ENCODE measurements around the gene PHF19. TPM values are rescaled to one million over a fixed set of nuclear protein-coding genes. Genes with fewer than 3 reads are reported as not detected.

Gene PHF19
- total RNA-seq, 1 donor from 2014 or later: 29.3 TPM

- intact Hi-C loops (cut with DNase I): no loop called here
- DNase-seq (ENCODE audit: low spot score) (no peak), ATAC-seq (no peak)
Observed at GRCh38 chr9:120895951-120896350, 19.0 kb upstream of the PHF19 start.

GRCh38 chr9:120894321-120895148, 17.5 kb upstream of the PHF19 start:
- intact Hi-C loops (cut with DNase I): no loop called here
- ATAC-seq (peak; percentile 70), DNase-seq (ENCODE audit: low spot score) (peak; percentile 74)

GRCh38 chr9:120893611-120894307, 16.8 kb upstream of the PHF19 start:
- DNase-seq (ENCODE audit: low spot score) (no peak), ATAC-seq (peak; percentile 7)
- intact Hi-C loops (cut with DNase I): no loop called here

GRCh38 chr9:120892748-120893610, 16.0 kb upstream of the PHF19 start:
- ATAC-seq: no peak
- intact Hi-C loops (cut with DNase I): no loop called here

GRCh38 chr9:120891884-120892747, 15.1 kb upstream of the PHF19 start:
- ATAC-seq (no peak), DNase-seq (ENCODE audit: low spot score) (no peak)
- intact Hi-C loops (cut with DNase I): no loop called here

More at GRCh38 chr9:120892748-120893610, 16.0 kb upstream of the PHF19 start:
- DNase-seq (ENCODE audit: low spot score): no peak

- DNase-seq (ENCODE audit: low spot score) (no peak), ATAC-seq (no peak)
- intact Hi-C loops (cut with DNase I): no loop called here
Observed at GRCh38 chr9:120891245-120891883, 14.4 kb upstream of the PHF19 start.

- intact Hi-C loops (cut with DNase I): no loop called here
- no peak for DNase-seq (ENCODE audit: low spot score)
- ATAC-seq: peak; percentile 62
Observed at GRCh38 chr9:120890320-120891244, 13.6 kb upstream of the PHF19 start.

- intact Hi-C loops (cut with DNase I): no loop called here
- DNase-seq (ENCODE audit: low spot score) (no peak), ATAC-seq (peak; percentile 65)
Observed at GRCh38 chr9:120889606-120890271, 12.8 kb upstream of the PHF19 start.

GRCh38 chr9:120888626-120889025, 11.6 kb upstream of the PHF19 start:
- ATAC-seq: no peak
- intact Hi-C loops (cut with DNase I): no loop called here
- DNase-seq (ENCODE audit: low spot score): no peak

- peak; percentile 73 for ATAC-seq
- DNase-seq (ENCODE audit: low spot score): peak; percentile 59
- intact Hi-C loops (cut with DNase I): no loop called here
Observed at GRCh38 chr9:120886490-120886967, 9.5 kb upstream of the PHF19 start.

GRCh38 chr9:120885958-120886357, 9.0 kb upstream of the PHF19 start:
- intact Hi-C loops (cut with DNase I): no loop called here
- ATAC-seq (peak; percentile 58), DNase-seq (ENCODE audit: low spot score) (no peak)

GRCh38 chr9:120885457-120885856, 8.5 kb upstream of the PHF19 start:
- DNase-seq (ENCODE audit: low spot score) (no peak), ATAC-seq (no peak)
- intact Hi-C loops (cut with DNase I): no loop called here

- DNase-seq (ENCODE audit: low spot score) (no peak), ATAC-seq (no peak)
- intact Hi-C loops (cut with DNase I): no loop called here
Observed at GRCh38 chr9:120883608-120883996, 6.6 kb upstream of the PHF19 start.

GRCh38 chr9:120882935-120883607, 6.1 kb upstream of the PHF19 start:
- ATAC-seq (no peak), DNase-seq (ENCODE audit: low spot score) (no peak)
- intact Hi-C loops (cut with DNase I): no loop called here

GRCh38 chr9:120879446-120879845, 2.5 kb upstream of the PHF19 start:
- DNase-seq (ENCODE audit: low spot score) (no peak), ATAC-seq (no peak)
- intact Hi-C loops (cut with DNase I): loop anchor here (5.0 kb wide), 1 partner anchor 48 kb away; the partner anchor contains the start of gene TRAF1
